ENCODE measurements around the gene CCDC116.
A peak's percentile ranks its signal among the peaks of the same experiment; 100 is the strongest.
"Not testable (repeated sequence)": the region's sequence is repeated elsewhere in the genome, so short reads cannot be mapped to it uniquely, and the experiment has no call there.

Gene CCDC116

GRCh38 chr22:21606775-21607174 lies 25.8 kb upstream of the CCDC116 start:
- DNase-seq (ENCODE audit: low read depth in 2 of 2): no peak

DNA sequence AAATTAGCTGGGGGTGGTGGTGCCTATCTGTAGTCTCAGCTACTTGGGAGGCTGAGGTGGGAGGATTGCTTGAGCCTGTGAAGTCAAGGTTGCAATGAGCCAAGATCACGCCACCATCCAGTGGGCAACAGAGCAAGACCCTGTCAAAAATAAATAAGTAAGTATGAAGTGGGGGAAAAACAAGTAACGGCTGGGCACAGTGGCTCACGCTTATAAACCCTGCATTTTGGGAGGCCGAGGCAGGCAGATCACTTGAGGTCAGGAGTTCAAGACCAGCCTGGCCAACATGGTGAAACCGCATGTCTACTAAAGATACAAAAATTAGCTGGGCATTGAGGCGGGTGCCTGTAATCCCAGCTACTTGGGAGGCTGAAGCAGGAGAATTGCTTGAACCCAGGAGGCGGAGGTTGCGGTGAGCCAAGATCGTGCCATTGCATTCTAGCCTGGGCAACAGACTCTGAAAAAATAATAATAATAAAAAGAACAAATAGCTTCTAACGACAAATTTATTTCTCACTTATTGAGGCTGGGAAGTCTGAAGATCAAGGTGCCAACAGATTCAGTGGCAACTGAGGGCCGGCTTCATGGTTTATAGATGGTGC lies 22.9 kb upstream of the CCDC116 start:
- DNase-seq (ENCODE audit: low read depth in 2 of 2): not testable (repeated sequence)

- DNase-seq (ENCODE audit: low read depth in 2 of 2): no peak
These were observed 21.2 kb upstream of the CCDC116 start for GRCh38 chr22:21611210-21611977.

DNA sequence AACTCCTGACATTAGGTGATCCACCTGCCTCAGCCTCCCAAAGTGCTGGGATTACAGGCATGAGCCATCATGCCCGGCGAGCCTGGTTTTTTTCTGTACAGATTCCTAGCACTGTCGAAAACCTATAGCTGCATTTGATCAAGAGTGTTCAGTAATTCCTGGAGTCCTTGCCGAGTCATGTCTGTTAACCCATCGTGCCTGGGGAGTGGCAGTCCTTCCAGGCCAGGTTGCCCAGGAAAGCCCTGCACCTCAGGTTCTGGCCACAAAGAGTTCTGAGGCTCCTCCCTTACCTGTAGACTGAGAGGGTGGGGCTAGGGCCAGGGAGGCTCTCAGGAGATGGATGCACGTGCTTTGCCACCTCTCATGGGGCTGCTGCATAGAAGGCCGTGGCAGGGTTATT lies 19.7 kb upstream of the CCDC116 start:
- DNase-seq (ENCODE audit: low read depth in 2 of 2): no peak

- DNase-seq (ENCODE audit: low read depth in 2 of 2): no peak
These were observed 18.9 kb upstream of the CCDC116 start for GRCh38 chr22:21613553-21614233.

DNA sequence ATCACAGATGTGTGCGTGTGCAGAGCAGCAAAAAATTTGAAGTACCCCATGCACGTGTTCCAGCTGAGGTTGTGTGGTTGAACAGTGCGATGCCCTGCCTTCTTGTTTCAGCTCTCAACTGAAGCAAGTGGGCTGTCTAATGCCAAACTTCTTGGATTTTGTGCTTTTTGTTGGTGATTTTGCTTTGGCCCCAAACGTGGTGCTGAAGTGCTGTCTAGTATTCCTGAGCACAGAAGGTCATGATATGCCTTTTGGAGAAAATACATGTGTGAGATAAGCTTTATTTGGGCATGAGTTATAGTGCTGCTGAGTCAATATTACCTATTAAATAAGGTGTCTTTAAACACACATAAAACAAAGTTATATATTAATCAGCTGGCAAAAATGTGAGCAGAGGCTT lies 16.8 kb upstream of the CCDC116 start:
- DNase-seq (ENCODE audit: low read depth in 2 of 2): no peak

DNA sequence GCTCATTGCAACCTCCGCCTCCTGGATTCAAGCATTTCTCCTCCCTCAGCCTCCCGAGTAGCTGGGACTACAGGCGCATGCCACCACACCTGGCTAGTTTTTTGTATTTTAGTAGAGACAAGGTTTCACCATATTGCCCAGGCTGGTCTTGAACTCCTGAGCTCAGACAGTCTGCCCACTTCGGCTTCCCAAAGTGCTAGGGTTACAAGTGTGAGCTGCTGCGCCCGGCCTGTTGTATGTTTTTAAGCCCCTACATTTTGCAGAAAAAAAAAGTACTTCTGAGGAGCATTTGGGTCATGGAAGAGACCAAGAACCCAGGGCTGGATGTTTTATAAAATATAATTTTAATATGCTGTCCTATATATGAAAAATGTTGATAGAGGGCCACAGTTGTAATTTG lies 15.2 kb upstream of the CCDC116 start:
- not testable (repeated sequence) for DNase-seq (ENCODE audit: low read depth in 2 of 2)

- DNase-seq (ENCODE audit: low read depth in 2 of 2): no peak
These were observed 11.5 kb upstream of the CCDC116 start for GRCh38 chr22:21621025-21621424.

- no peak for DNase-seq (ENCODE audit: low read depth in 2 of 2)
These were observed 10.3 kb upstream of the CCDC116 start for GRCh38 chr22:21622011-21622918.

DNA sequence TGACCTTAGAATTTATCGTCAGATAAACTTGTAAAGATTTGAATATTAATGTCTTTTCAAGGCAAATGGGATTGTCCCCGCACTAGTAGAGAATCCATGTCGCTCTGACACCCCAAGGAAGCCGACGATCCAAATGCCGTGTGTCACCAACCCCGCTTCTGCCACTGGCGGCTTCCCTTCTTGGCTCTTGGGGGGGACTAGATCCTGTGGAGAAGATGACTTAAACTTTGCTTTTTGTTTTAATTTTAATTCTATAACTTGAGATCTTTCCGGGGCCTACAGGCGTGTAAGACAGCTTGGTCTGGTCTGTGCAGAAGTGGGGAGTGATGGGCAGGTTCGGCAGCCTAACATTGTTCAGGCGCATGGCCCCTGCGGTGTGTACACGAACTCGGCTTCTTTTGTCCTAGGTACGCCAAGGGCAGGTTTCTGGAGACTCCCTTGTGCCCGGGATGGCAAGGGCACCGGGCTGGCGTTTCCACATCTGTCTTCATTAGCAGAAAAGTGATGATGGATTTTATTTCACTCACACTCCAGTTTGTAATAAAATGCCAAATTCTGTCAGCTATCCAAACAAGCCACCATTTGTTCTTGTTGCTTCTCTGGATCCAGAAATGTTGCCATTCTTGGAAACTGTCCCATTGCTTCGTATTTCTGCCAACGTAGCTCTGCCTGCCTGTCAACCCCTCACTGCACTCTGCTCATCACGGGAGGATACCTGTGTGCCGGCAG lies 9.5 kb upstream of the CCDC116 start:
- no peak for DNase-seq (ENCODE audit: low read depth in 2 of 2)

GRCh38 chr22:21623648-21623970 lies 9.0 kb upstream of the CCDC116 start:
- DNase-seq (ENCODE audit: low read depth in 2 of 2): no peak

DNA sequence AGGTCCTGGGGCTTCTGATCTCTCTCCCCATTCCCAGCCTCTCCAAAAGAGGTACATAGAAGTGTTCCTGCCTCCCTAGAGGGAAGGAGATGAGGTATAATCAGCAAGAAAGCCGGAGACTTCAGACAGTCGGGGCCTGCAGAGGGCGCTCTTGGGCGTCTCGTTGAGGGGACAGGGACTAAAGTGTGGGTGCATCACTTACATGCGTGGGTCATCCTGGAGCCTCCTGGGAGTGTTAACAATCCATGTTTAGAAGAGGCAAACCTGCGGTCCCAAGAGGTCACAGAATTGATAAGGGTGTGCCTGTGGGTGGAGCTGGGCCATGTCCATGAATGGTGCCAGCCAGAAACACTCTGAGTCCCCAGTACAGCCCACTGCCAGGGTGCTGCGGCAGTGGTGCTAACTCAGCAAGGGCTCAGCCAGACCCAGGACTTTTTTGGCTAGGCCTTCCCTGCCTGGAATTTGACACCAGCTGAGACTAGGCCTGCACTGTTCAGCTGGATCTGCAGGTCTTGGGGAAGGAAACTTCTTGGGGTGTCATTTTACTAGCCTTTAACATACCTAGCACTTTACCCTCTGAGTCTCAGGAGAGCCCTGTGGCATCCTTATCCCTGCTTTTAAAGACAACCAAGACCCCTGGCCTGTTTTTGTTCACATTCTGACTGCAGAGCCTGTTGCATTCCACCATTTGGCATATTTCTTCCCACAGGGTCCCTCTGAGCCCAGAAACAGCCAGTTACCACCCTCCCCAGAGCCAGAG lies 8.3 kb upstream of the CCDC116 start:
- DNase-seq (ENCODE audit: low read depth in 2 of 2): peak; percentile 39 to 40

DNA sequence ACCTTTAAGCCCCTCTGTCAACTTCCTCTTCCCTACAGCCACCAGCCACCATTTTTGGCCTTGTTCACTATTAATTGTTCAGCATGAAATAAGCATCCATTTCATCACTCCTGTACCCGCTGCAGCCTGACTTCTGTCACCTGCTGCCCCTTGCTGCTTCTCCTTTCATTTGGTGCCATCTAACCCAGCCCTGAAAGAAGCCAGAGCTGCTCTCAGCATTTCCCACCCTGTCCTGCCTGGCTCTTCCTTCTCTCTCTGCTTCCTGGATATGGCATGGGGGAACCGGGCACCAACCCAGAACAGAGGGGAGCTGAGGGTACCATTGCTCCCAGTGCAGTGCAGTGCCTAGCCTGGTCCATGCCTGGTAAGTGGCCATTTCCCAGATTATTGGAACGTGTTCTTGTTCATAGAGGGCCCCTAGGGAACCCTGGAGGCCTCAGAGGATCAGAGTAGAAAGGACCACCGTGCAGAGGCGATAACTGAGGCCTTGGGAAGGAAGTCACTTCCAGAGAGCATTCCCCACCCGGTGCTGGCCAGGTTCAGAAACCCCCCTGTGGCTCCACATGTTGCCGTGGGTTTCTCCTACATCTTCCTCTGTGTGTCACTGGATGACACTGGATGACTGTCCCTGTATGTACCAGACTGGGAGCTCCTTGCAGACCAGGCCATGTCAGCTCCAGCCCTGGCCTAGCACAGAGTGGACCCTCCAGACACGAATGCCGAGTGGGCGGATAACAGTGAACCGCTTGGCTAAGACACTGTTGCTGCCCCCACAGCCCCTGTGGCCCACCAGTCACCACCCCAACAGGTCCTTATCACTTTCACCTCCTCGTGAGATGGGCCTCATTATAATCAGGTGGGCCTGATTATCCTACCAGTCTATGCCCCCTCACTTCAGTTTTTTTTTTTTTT lies 7.4 kb upstream of the CCDC116 start:
- no peak for DNase-seq (ENCODE audit: low read depth in 2 of 2)

- no peak for DNase-seq (ENCODE audit: low read depth in 2 of 2)
These were observed 6.4 kb upstream of the CCDC116 start for GRCh38 chr22:21626073-21626734.

- no peak for DNase-seq (ENCODE audit: low read depth in 2 of 2)
These were observed 5.7 kb upstream of the CCDC116 start for GRCh38 chr22:21626735-21627469.

DNA sequence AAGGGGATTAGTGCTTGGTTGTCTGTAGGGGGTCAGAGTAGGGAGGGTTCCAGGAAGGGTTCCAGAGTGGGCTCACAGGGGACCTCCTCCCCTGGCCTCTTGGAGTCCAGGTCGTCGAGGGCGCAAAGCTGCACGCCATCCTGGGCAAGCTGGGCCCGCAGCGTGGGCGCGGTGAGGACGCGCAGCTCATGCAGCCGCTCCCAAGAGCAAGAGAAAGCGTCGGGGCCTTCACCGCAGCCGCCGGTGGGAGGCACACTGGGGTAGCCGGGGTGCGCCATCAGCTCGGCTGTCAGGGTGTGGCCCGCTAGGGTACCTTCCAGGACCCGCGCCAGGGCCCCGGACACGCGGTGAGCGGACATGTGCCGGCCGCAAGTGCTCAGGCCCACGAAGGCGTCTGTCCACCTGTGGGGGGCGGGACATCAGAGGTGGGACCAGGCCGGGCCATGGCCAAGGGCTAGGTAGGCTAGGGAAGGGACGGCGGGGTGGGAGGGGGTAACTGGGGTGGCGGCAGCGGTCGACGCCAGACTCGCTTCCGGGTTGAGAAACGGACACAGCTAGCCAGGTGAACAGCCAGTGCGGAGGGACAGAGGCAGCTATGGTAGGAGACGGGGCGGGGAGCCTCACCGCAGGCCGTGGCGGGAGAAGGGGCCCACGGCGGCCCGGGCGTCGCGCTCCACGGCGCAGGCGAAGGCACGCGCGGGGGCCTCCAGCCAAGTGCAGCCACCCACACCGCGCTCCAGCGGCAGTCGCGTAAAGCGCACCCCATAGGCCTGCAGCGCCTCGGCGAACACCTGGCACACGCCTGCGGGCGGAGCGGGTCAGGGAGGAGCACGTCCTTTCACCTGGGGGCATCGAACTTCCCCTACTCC lies 3.9 kb upstream of the CCDC116 start:
- DNase-seq (ENCODE audit: low read depth in 2 of 2): no peak
